Left hindlimb (tissue), 1 donor: ENCODE data around the gene DPM1.

Source experiments
- DNase-seq: peaks from one replicate; pipeline ENCODE4 v3.0.0-alpha.2; 2018

Gene DPM1

GRCh38 chr20:50892394-50892793 lies 65.9 kb downstream of the DPM1 start:
- no peak for DNase-seq

DNA sequence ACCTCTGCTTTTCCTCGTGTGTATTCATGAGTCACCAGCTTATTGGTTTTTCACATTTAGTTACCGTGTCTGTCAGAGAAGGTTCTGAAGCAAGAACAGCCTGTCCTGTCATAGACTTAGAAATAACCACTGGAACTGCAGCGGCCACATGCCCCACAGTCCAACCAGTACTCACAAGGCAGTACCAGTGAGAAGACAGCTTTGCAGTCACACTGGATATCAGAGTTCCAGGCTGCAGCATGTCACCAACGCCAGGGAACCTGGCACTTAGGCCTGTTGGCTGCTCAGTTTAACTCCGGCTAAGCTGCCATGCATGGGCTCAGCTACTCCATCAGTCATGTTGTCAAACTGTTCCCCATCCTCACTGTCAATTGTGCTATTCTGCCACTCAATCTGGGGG lies 67.2 kb downstream of the DPM1 start:
- no peak for DNase-seq

DNA sequence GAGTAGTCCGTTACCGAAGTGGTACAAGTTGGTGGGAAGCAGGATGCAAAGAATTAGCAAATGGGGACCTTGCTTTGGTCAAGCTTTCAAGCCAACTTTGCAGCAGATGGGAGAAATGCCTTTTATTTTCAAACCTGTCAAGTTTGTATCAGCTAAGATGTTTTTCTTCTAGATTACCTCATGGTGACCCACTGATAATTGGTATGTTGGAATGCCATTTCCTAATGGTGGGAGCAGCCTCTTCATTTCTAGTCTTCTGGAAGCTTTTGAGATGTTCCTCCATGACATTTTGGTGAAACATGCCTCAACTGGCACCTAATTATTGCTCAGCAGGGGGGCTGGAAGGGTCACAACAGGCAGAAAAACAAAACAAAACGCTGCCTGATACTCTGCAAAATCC lies 70.8 kb downstream of the DPM1 start:
- DNase-seq = no peak

- DNase-seq = no peak
Measured at GRCh38 chr20:50886184-50886790, 72.0 kb downstream of the DPM1 start.

DNA sequence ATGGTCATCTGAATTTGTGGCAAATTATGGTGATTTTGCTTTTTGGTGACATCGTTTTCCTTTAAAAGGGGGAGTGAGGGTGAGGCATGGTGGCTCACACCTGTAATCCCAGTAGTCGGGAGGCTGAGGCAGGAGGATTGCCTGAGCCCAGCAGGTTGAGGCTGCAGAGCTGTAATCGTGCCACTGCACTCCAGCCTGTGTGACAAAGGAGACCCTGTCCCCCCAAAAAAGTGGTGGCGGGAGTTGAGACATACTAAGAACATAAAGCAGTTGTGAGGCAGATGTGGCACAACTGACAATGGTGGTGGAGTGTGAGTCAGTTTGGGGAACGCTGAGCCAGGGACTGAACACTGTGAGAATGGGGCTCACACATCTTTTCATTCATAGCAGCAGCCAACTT lies 72.6 kb downstream of the DPM1 start:
- DNase-seq = no peak

- DNase-seq = no peak
Measured at GRCh38 chr20:50885068-50885467, 73.3 kb downstream of the DPM1 start.
